ENCODE results near the gene EPOP.
A peak's percentile ranks its signal among the peaks of the same experiment; 100 is the strongest.

Gene EPOP

GRCh38 chr17:38673707-38674013 is 1.1 kb downstream of the EPOP start:
- H3K4me3 ChIP-seq (ENCODE audit: control insufficient read depth, low read depth, low read length), result no peak overlapping the region
- TF ChIP-seq CTCF (conservative IDR thresholded peaks at IDR 0.05; ENCODE audit: control insufficient read depth, insufficient read depth, low read depth, low read length), result no peak

GRCh38 chr17:38672788-38673706 is 1.7 kb downstream of the EPOP start:
- no peak overlapping the region for H3K4me3 ChIP-seq (ENCODE audit: control insufficient read depth, low read depth, low read length)
- no peak for TF ChIP-seq CTCF (conservative IDR thresholded peaks at IDR 0.05; ENCODE audit: control insufficient read depth, insufficient read depth, low read depth, low read length)
- DNase-seq (ENCODE audit: low read depth), result no peak

More at GRCh38 chr17:38673707-38674013, 1.1 kb downstream of the EPOP start:
- DNase-seq (ENCODE audit: low read depth), result no peak

- DNase-seq (ENCODE audit: low read depth), result no peak
- no peak for TF ChIP-seq CTCF (conservative IDR thresholded peaks at IDR 0.05; ENCODE audit: control insufficient read depth, insufficient read depth, low read depth, low read length)
- H3K4me3 ChIP-seq (ENCODE audit: control insufficient read depth, low read depth, low read length), result no peak overlapping the region
These were observed 2.6 kb downstream of the EPOP start for GRCh38 chr17:38671939-38672720.

GRCh38 chr17:38669520-38669919 is 5.2 kb downstream of the EPOP start:
- TF ChIP-seq CTCF (conservative IDR thresholded peaks at IDR 0.05; ENCODE audit: control insufficient read depth, insufficient read depth, low read depth, low read length), result no peak
- DNase-seq (ENCODE audit: low read depth), result no peak
- H3K4me3 ChIP-seq (ENCODE audit: control insufficient read depth, low read depth, low read length), result no peak overlapping the region

- H3K4me3 ChIP-seq (ENCODE audit: control insufficient read depth, low read depth, low read length), result no peak overlapping the region
- DNase-seq (ENCODE audit: low read depth), result no peak
- TF ChIP-seq CTCF (conservative IDR thresholded peaks at IDR 0.05; ENCODE audit: control insufficient read depth, insufficient read depth, low read depth, low read length), result no peak
These were observed 7.0 kb downstream of the EPOP start for GRCh38 chr17:38667787-38668122.

- TF ChIP-seq CTCF (conservative IDR thresholded peaks at IDR 0.05; ENCODE audit: control insufficient read depth, insufficient read depth, low read depth, low read length), result peak; percentile 100
- peak; percentile 72 for DNase-seq (ENCODE audit: low read depth)
These were observed 7.5 kb downstream of the EPOP start for GRCh38 chr17:38667099-38667786.

More at GRCh38 chr17:38667099-38667786, 7.5 kb downstream of the EPOP start:
- no peak overlapping the region for H3K4me3 ChIP-seq (ENCODE audit: control insufficient read depth, low read depth, low read length)
